Measurements from ENCODE around the gene NCKAP5L. TPM values are rescaled to one million over a fixed set of nuclear protein-coding genes. Genes with fewer than 3 reads are reported as not detected.

The NCKAP5L gene
- total RNA-seq, 1 donor from 2014 or later: 33.4 TPM

DNA sequence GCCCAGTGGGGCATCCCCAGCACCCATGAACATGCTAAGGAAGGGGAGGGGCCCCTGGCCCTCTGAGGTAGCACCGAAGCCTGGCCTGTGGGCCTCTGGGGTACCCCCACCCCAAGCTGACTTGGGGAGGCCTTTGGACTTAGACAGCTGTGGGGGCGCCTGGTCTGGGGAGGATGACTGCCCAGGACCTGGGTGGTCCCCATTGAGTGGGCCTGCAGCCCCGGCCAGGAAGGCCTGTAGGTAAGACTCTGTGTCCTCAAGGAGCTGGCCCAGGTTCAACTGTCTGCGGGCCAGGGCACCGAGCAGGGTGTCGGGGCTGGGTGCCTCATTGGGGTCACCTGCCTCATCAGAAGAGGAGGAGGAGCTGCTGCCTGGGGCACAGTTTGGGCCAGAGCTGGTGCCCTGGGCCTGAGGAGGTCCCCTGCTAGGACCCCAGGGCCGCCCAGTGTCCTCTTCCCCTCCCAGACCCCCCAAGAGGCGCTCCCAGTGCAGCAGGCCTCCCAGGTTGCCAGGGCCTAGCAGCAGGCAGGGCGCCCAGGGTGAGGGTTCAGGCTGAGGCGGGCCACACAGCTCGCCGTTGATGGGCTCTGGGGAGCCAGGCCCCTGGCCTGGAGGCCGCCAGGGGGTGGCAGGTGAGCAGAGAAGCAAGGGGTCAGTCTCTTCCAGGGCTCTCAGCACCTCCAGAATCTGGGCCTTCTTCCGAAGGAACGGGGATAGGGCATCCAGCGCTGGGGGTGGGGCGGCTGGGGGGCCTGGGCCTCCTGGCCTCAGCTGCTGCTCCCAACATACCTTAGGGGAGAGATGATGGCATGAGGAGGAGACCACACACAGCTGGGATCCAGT, 31.4 kb downstream of the NCKAP5L start:
- H3K4me3 ChIP-seq: no peak overlapping the region
- DNase-seq (ENCODE audit: low spot score in 2 of 2): no peak
- TF ChIP-seq, protein P1, sequence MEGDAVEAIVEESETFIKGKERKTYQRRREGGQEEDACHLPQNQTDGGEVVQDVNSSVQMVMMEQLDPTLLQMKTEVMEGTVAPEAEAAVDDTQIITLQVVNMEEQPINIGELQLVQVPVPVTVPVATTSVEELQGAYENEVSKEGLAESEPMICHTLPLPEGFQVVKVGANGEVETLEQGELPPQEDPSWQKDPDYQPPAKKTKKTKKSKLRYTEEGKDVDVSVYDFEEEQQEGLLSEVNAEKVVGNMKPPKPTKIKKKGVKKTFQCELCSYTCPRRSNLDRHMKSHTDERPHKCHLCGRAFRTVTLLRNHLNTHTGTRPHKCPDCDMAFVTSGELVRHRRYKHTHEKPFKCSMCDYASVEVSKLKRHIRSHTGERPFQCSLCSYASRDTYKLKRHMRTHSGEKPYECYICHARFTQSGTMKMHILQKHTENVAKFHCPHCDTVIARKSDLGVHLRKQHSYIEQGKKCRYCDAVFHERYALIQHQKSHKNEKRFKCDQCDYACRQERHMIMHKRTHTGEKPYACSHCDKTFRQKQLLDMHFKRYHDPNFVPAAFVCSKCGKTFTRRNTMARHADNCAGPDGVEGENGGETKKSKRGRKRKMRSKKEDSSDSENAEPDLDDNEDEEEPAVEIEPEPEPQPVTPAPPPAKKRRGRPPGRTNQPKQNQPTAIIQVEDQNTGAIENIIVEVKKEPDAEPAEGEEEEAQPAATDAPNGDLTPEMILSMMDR (IDR thresholded peaks at IDR 0.05): no peak
- no peaks in the 10 kb centered on the region for H3K4me1 ChIP-seq
- no peak overlapping the region for H3K27ac ChIP-seq
- intact Hi-C loops (cut with DNase I): no loop called here
- H3K36me3 ChIP-seq: peaks cover 51 to 75% of the 10 kb centered on the region in 2 donors
- H3K27me3 ChIP-seq: no peaks in the 10 kb centered on the region
- H3K9me3 ChIP-seq: no peaks in the 10 kb centered on the region

GRCh38 chr12:49796155-49796554, 32.1 kb downstream of the NCKAP5L start:
- peaks cover 51 to 75% of the 10 kb centered on the region in 2 donors for H3K36me3 ChIP-seq
- intact Hi-C loops (cut with DNase I): no loop called here
- no peak for DNase-seq (ENCODE audit: low spot score in 2 of 2)

GRCh38 chr12:49795654-49796105, 32.5 kb downstream of the NCKAP5L start:
- TF ChIP-seq, protein P1 (IDR thresholded peaks at IDR 0.05): no peak
- no peak for DNase-seq (ENCODE audit: low spot score in 2 of 2)
- intact Hi-C loops (cut with DNase I): no loop called here
- no peak overlapping the region for H3K4me3 ChIP-seq
- H3K27ac ChIP-seq: no peak overlapping the region
- H3K4me1 ChIP-seq: no peaks in the 10 kb centered on the region
- H3K36me3 ChIP-seq: peaks cover 53 to 75% of the 10 kb centered on the region in 2 donors
- H3K27me3 ChIP-seq: no peaks in the 10 kb centered on the region
- no peaks in the 10 kb centered on the region for H3K9me3 ChIP-seq

More at GRCh38 chr12:49796155-49796554, 32.1 kb downstream of the NCKAP5L start:
- TF ChIP-seq, protein P1 (IDR thresholded peaks at IDR 0.05): no peak
- Histone ChIP-seq H3K4me1 (no peaks in the 10 kb centered on the region), H3K27me3 (no peaks in the 10 kb centered on the region), H3K4me3 (no peak overlapping the region), H3K27ac (no peak overlapping the region), H3K9me3 (no peaks in the 10 kb centered on the region)

GRCh38 chr12:49794811-49795653, 33.2 kb downstream of the NCKAP5L start:
- intact Hi-C loops (cut with DNase I): no loop called here
- TF ChIP-seq, protein P1 (IDR thresholded peaks at IDR 0.05): no peak
- H3K4me1 ChIP-seq: no peaks in the 10 kb centered on the region
- H3K27me3 ChIP-seq: no peaks in the 10 kb centered on the region
- H3K9me3 ChIP-seq: no peaks in the 10 kb centered on the region
- no peak overlapping the region for H3K27ac ChIP-seq
- no peak overlapping the region for H3K4me3 ChIP-seq
- peaks cover 50 to 74% of the 10 kb centered on the region in 2 donors for H3K36me3 ChIP-seq
- DNase-seq (ENCODE audit: low spot score in 2 of 2): no peak

DNA sequence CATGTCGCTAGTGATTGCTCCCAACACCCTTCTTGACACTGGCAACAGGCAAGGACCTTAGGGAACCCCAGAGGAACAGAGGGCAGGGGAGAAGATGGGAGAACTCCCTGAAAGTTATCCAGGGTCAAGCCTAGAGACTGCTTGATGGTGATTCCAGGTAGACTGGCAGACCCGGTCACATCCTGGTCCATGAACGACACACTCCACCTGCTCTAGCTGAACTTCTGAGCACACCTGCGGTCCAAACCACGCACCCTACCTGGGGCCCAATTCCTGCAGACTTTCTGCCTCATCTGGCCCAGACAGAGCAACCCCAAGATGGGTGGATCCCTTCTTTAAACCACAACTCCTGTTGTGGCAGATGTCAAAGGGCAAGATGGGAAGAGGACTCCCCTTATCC, 34.2 kb downstream of the NCKAP5L start:
- DNase-seq (ENCODE audit: low spot score in 2 of 2): no peak
- no peak overlapping the region for H3K4me3 ChIP-seq
- H3K9me3 ChIP-seq: no peaks in the 10 kb centered on the region
- intact Hi-C loops (cut with DNase I): no loop called here
- TF ChIP-seq, protein P1 (IDR thresholded peaks at IDR 0.05): no peak
- H3K27ac ChIP-seq: no peak overlapping the region
- no peaks in the 10 kb centered on the region for H3K27me3 ChIP-seq
- peaks cover 51 to 68% of the 10 kb centered on the region in 2 donors for H3K36me3 ChIP-seq
- H3K4me1 ChIP-seq: no peaks in the 10 kb centered on the region
